Left lung (tissue), 10 donors: Measurements from ENCODE around the gene CEACAM21. TPM values are rescaled to one million over a fixed set of nuclear protein-coding genes. Genes with fewer than 3 reads are reported as not detected.

Source experiments
- ATAC-seq: fragments of 200-7000 bp; cut with Tn5 transposase; one replicate; pipeline ENCODE4 v1.9.1; 2020; ENCODE audit warnings: moderate library complexity
- DNase-seq, 4 donors: peaks; one replicate each; pipeline ENCODE4 v3.0.0-alpha.2; 2013 to 2020
- H3K27ac ChIP-seq, 2 donors: fragments of 200-600 bp; sonication (generic) in 1 of 2; one replicate each; pipeline versions ENCODE4 v1.5.0 to v1.8.0; 2020 to 2021
- H3K27me3 ChIP-seq, 2 donors: fragments of 200-600 bp; sonication (generic) in 1 of 2; one replicate each; pipeline versions ENCODE4 v1.5.0 to v1.8.0; 2020 to 2021
- H3K36me3 ChIP-seq, 2 donors: fragments of 200-600 bp; sonication (generic) in 1 of 2; one replicate each; pipeline versions ENCODE4 v1.5.0 to v1.8.0; 2020 to 2021
- H3K4me1 ChIP-seq, 2 donors: fragments of 200-600 bp; one replicate each; pipeline ENCODE4 v1.8.0; 2021
- H3K4me3 ChIP-seq, 2 donors: fragments of 200-600 bp; sonication (generic) in 1 of 2; one replicate each; pipeline versions ENCODE4 v1.5.0 to v1.8.0; 2020 to 2021; ENCODE audit warnings: mild to moderate bottlenecking in 1 of 2
- H3K9me3 ChIP-seq, 2 donors: fragments of 200-600 bp; sonication (generic) in 1 of 2; one replicate each; pipeline versions ENCODE4 v1.5.0 to v1.8.0; 2020 to 2021
- CTCF ChIP-seq, 2 donors: fragments of 200-600 bp; sonication (generic) in 1 of 2; IDR thresholded peaks; one replicate each; pipeline versions ENCODE4 v1.5.0 to v1.8.0; 2021; ENCODE audit warnings: antibody characterized with exemption in 2 of 2
- intact Hi-C, 2 donors: fragments of 100-400 bp; cut with DNase I; formaldehyde crosslinking; loops; one replicate each; pipeline versions ENCODE4 v1.11.2 to v1.14.2; 2022
- polyA plus RNA-seq, 6 donors: library from polyadenylated mRNA; unstranded; fragments of 120-200 nt; gene quantifications; one replicate each; pipeline ENCODE4 v1.2.1, GENCODE V29; 2013; ENCODE audit not compliant: insufficient read length in 6 of 6
- total RNA-seq, 2 donors: library from RNA; stranded (reverse); fragmentation: NEBNext Ultra II Directional; extraction: Animal tissue kit (Norgen Biotek cat#: 25700); gene quantifications; one replicate each; pipeline ENCODE4 v1.2.1, GENCODE V29; 2021
- donor health status: DM: no; HTN: yes; CAD: no.
- donor health status: DM: no; HTN: no; CAD: no.

The CEACAM21 gene
- total and polyA plus RNA-seq, 8 donors: 3.9 to 8.9 (median 7.1) TPM

DNA sequence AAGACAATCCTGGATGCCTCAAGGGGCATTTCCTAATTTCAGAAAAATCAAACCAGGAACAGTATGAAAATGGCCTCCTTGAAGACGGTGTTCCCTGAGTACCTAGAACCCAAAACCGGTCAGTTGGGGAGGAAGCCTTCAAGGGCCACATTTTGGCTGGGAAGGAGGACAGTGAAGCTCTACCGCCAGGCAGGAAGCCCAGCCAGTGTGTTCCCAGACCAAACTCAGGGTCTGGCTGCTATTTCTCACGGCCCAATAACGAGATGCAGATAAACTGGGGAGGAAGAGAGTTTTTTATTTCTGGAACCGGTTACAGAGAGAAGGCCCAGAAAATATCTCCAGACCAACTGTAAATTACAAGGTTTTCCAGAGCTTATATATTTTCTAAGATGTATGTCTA, 24.3 kb upstream of the CEACAM21 start:
- H3K4me3 ChIP-seq: peak overlapping the region in 1 of 2 donors; percentile 16
- ATAC-seq: no peak
- peaks cover 0 to 76% of the 10 kb centered on the region in 2 donors for H3K4me1 ChIP-seq
- TF ChIP-seq CTCF (IDR thresholded peaks at IDR 0.05): no peak
- peak overlapping the region; percentile 16 to 49 for H3K27ac ChIP-seq
- intact Hi-C loops: no loop called here
- H3K9me3 ChIP-seq: peaks cover 0 to 10% of the 10 kb centered on the region in 2 donors
- no peak for DNase-seq
- no peaks in the 10 kb centered on the region for H3K27me3 ChIP-seq
- no peaks in the 10 kb centered on the region for H3K36me3 ChIP-seq

- peak overlapping the region; percentile 16 to 49 for H3K27ac ChIP-seq
- H3K4me1 ChIP-seq: peaks cover 0 to 72% of the 10 kb centered on the region in 2 donors
- ATAC-seq (no peak), DNase-seq (no peak)
- intact Hi-C loops: no loop called here
- no peaks in the 10 kb centered on the region for H3K36me3 ChIP-seq
- peaks cover 0 to 10% of the 10 kb centered on the region in 2 donors for H3K9me3 ChIP-seq
- H3K4me3 ChIP-seq: no peak overlapping the region
- H3K27me3 ChIP-seq: no peaks in the 10 kb centered on the region
- TF ChIP-seq CTCF (IDR thresholded peaks at IDR 0.05): no peak
Measured at GRCh38 chr19:41552558-41552957, 23.4 kb upstream of the CEACAM21 start.

GRCh38 chr19:41553804-41554203, 22.2 kb upstream of the CEACAM21 start:
- H3K4me3 ChIP-seq: no peak overlapping the region
- TF ChIP-seq CTCF (IDR thresholded peaks at IDR 0.05): no peak
- H3K27me3 ChIP-seq: no peaks in the 10 kb centered on the region
- peaks cover 0 to 59% of the 10 kb centered on the region in 2 donors for H3K4me1 ChIP-seq
- intact Hi-C loops: no loop called here
- H3K27ac ChIP-seq: no peak overlapping the region
- H3K36me3 ChIP-seq: no peaks in the 10 kb centered on the region
- DNase-seq (no peak), ATAC-seq (no peak)
- peaks cover 0 to 10% of the 10 kb centered on the region in 2 donors for H3K9me3 ChIP-seq

DNA sequence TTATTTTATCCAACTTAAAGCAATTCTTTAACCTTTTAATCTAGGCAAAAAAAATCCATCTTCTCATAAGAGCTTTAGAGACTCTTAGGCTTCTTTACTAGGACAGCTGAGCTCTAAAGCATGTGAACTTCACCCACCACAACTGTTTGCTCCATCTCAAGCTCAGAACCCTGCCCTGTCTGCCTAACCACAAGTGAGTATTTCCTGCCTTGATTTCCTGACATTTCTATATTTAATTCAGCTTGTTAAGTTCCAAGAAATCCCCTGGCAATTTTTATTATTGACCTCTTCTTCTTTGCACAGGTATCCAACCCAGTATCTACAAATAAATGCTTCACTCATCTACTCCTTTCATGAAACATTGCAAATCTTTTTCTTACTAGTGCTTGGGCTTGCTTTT, 21.1 kb upstream of the CEACAM21 start:
- TF ChIP-seq CTCF (IDR thresholded peaks at IDR 0.05): no peak
- DNase-seq: no peak
- Histone ChIP-seq H3K27me3 (no peaks in the 10 kb centered on the region), H3K36me3 (no peaks in the 10 kb centered on the region), H3K4me3 (no peak overlapping the region), H3K9me3 (peaks cover 0 to 10% of the 10 kb centered on the region in 2 donors), H3K4me1 (peaks cover 0 to 48% of the 10 kb centered on the region in 2 donors), H3K27ac (no peak overlapping the region)
- intact Hi-C loops: no loop called here
- peak; percentile 18 for ATAC-seq

- TF ChIP-seq CTCF (IDR thresholded peaks at IDR 0.05): no peak
- intact Hi-C loops: no loop called here
- peaks cover 0 to 43% of the 10 kb centered on the region in 2 donors for H3K4me1 ChIP-seq
- H3K27ac ChIP-seq: no peak overlapping the region
- no peak for DNase-seq
- H3K27me3 ChIP-seq: no peaks in the 10 kb centered on the region
- no peaks in the 10 kb centered on the region for H3K36me3 ChIP-seq
- H3K9me3 ChIP-seq: peaks cover 0 to 10% of the 10 kb centered on the region in 2 donors
- ATAC-seq: no peak
- H3K4me3 ChIP-seq: no peak overlapping the region
Measured at GRCh38 chr19:41555748-41556147, 20.2 kb upstream of the CEACAM21 start.
